Putamen (tissue), 1 donor: ENCODE results near the gene DAZAP1.
"Not testable (repeated sequence)": the region's sequence is repeated elsewhere in the genome, so short reads cannot be mapped to it uniquely, and the experiment has no call there.

Experiments used
- DNase-seq: peaks from one replicate; pipeline ENCODE4 v3.0.0-alpha.2; 2016; ENCODE audit warnings: low spot score

The DAZAP1 gene

GRCh38 chr19:1411255-1412191 lies 4.1 kb downstream of the DAZAP1 start:
- DNase-seq, result peak; percentile 97

- DNase-seq, result no peak
These were observed 5.0 kb downstream of the DAZAP1 start for GRCh38 chr19:1412323-1412923.

DNA sequence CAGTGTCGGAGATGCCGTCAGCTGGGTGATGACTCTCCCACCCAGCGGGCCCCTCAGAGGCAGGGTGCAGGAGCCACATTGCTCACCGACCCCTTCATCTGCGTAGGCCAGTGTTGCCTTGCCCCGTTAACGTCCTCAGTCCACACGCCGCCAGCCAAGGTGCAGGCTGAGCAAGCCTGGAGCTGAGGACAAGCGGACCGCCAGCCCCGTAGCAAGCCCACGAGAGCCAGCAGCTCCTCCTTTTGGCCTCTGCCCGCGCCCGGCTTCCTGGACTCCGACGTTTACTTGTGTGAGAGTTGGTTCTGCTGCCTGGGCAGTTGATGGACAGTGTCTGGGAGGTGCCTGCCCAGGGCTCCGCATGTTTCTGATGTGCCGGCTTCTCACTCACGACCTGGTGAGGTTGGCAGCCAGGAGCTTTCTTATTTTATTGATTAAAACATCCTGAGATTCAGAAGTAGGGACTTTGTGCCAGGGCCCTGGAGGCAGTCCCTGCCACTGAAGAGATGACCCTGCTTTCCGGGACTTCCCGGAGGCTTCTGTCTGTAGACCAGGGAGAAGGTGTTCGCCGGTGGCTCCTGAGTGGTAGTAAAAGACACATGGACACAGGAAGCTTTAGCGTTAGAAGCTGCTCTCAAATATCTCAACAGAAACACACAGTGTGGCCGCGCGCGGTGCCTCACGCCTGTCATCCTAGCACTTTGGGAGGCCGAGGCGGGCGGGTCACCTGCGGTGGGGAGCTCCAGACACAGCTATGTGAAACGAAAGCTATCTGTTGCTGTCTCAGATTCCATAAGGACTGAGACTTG lies 5.8 kb downstream of the DAZAP1 start:
- no peak for DNase-seq

- no peak for DNase-seq
These were observed 8.8 kb downstream of the DAZAP1 start for GRCh38 chr19:1416014-1416841.

- no peak for DNase-seq
These were observed 9.8 kb downstream of the DAZAP1 start for GRCh38 chr19:1417145-1417544.

- DNase-seq, result no peak
These were observed 10.5 kb downstream of the DAZAP1 start for GRCh38 chr19:1417681-1418495.

DNA sequence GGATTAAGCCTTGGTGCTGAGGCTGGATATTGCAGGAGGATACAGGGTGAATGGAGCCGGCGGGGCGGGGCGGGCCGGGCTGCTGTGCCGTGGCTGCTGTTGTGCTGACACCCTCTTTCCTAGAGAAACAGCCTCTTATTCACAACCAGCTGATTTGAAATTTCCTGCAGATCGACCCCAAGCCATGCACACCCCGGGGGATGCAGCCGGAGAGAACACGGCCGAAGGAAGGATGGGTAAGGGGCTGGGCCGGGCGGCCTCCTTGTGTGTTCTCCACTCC lies 11.1 kb downstream of the DAZAP1 start:
- DNase-seq, result no peak

DNA sequence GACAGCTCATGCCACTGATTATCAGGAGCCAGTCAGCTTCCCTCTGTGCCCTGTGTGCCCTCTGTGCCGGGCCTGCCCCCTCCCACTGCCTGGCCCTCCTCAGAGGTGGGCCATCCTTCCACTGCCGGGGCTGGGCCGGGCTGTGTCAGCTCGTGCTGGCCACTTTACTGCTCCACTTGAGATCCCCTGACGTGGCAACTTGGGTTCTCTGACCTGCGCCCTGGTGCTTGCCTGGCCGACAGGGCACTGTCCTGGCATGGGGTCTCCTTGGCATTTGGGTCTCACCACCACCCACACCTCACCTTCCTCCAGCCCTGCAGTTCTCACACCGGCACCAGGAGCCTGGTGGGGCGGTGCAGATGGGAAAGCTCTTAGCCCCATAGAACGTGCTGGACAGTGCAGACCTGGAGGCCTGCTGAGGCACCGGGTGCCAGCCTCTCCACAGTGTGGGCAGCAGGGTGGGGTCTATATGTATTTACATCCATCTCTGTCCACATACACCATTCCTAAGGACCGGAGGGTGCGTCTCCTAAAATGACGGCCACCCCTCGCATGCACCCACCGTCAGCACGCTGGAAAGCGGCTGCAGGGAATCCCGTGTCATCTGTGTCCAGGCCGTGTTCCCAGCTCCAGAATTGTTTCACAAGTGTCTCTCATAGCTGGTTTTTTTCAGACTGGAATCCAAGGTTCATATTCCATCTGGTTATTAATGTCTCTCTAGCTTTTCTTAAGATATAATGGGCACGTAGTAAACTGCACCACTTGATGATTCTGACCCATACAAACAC lies 11.8 kb downstream of the DAZAP1 start:
- DNase-seq, result no peak

GRCh38 chr19:1420085-1420484 lies 12.7 kb downstream of the DAZAP1 start:
- not testable (repeated sequence) for DNase-seq

DNA sequence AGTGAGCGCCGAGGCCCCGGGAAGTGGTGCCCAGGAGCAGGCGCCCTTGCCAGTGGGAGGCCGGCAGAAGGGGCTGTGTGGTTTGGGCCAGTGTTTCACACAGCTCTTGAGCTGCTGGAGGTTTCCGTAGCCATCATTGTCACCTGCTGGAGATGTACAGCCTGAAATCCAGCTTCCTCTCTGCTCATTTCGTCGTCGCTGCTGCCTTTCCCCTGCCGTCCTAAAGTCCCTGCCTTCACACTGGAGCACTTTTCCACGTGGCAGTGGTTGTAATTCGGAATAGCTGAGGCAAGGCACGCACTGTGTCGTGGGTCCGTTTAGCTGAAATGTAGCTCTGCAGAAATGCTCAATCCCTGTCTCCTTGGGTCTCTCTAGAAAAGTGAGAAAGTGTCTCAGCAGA lies 13.2 kb downstream of the DAZAP1 start:
- DNase-seq, result no peak

GRCh38 chr19:1421218-1421957 lies 14.0 kb downstream of the DAZAP1 start:
- no peak for DNase-seq

DNA sequence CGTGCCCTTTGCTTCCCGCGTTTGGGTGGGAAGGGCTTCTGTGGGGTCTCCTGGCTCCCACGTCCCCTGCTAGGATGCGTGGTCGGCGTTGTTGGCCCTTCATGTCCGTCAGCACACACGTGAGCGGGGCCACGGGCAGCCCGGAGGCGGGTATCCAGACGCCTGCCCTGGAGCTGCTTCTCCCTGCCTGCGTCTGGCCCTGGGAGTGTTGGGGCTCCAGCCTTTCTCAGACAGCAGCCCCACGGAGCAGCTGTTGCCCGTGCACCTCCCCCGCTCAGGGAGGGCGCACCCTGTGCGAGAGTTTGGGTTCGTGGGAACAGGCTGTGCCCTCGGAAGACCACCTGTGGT lies 14.5 kb downstream of the DAZAP1 start:
- DNase-seq, result no peak

- no peak for DNase-seq
These were observed 15.0 kb downstream of the DAZAP1 start for GRCh38 chr19:1422360-1422759.

- DNase-seq, result no peak
These were observed 15.6 kb downstream of the DAZAP1 start for GRCh38 chr19:1422943-1423342.

GRCh38 chr19:1423436-1424191 lies 16.2 kb downstream of the DAZAP1 start:
- DNase-seq, result no peak

DNA sequence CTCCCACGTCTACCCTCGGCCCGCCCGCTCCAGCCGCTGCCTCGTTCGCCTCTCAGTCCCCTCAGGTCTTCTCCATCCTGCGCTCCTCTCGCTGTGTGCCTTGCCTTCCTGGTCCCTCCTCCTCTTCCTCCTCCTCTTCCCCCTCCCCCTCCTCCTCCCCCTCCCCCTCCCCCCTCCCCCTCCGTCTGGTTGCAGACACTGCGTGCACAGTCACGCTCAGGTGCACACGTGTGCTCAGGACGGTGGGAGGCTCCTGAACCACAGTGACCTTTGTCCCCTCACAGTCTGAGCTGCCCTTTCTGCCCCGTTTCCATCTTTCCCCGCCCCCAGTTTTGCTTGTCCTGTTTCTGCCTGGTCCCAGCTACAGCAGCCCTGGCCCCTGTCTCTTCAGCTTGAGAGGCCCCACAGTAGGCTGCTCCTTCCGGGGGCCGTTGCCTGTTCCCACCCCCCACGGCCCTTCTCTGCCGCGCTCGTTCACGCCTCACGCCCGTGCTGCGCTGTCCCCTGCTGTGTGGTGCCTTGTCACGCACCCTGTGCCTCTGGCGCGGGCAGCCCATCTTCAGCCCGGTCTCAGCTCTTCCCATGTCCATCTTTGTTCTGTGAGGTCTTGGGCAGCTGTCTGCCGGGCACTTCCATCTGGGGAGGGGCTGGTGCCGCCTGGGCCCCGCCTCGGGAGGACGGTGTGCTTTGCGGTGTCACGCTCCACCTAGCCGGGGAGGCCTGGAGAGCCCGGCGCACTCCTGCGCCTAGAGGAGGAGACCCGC lies 17.0 kb downstream of the DAZAP1 start:
- no peak for DNase-seq

- DNase-seq, result no peak
These were observed 17.9 kb downstream of the DAZAP1 start for GRCh38 chr19:1425102-1425837.
